Stomach smooth muscle (tissue), 2 donors: ENCODE data around the gene PTPRN2.

Experiments
- H3K27ac ChIP-seq: one replicate; pipeline ENCODE4 v1.7.0; 2013; ENCODE audit warnings: mild to moderate bottlenecking, low read length, inconsistent platforms
- H3K27me3 ChIP-seq, 2 donors: one replicate each; pipeline ENCODE4 v1.7.0; 2013; ENCODE audit warnings: low read length in 2 of 2; ENCODE audit not compliant: insufficient read depth in 2 of 2, control insufficient read depth in 1 of 2
- H3K36me3 ChIP-seq, 2 donors: one replicate each; pipeline ENCODE4 v1.7.0; 2013; ENCODE audit warnings: low read length in 2 of 2; ENCODE audit not compliant: control insufficient read depth in 2 of 2, insufficient read depth in 2 of 2
- H3K4me1 ChIP-seq: one replicate; pipeline ENCODE4 v1.7.0; 2013; ENCODE audit warnings: low read length; ENCODE audit not compliant: control insufficient read depth, insufficient read depth
- H3K4me3 ChIP-seq, 2 donors: one replicate each; pipeline ENCODE4 v1.7.0; 2013; ENCODE audit warnings: low read length in 2 of 2
- H3K9ac ChIP-seq, 2 donors: one replicate each; pipeline ENCODE4 v1.7.0; 2013; ENCODE audit warnings: low read length in 2 of 2, mild to moderate bottlenecking in 1 of 2
- H3K9me3 ChIP-seq, 2 donors: one replicate each; pipeline ENCODE4 v1.7.0; 2013; ENCODE audit warnings: low read length in 2 of 2; ENCODE audit not compliant: control insufficient read depth in 2 of 2
- donor health status: healthy.
- donor health status: Pancreatic carcinoma.

The PTPRN2 gene

GRCh38 chr7:157799076-157799685, 788.4 kb downstream of the PTPRN2 start:
- no peaks in the 10 kb centered on the region for H3K4me1 ChIP-seq
- no peak overlapping the region for H3K4me3 ChIP-seq
- H3K27me3 ChIP-seq: no peaks in the 10 kb centered on the region
- no peak overlapping the region for H3K9ac ChIP-seq
- H3K9me3 ChIP-seq: peaks cover 0 to 8% of the 10 kb centered on the region in 2 donors
- no peaks in the 10 kb centered on the region for H3K36me3 ChIP-seq
- H3K27ac ChIP-seq: no peak overlapping the region

- no peak overlapping the region for H3K4me3 ChIP-seq
- H3K36me3 ChIP-seq: no peaks in the 10 kb centered on the region
- no peak overlapping the region for H3K27ac ChIP-seq
- no peak overlapping the region for H3K9ac ChIP-seq
- H3K27me3 ChIP-seq: no peaks in the 10 kb centered on the region
- no peaks in the 10 kb centered on the region for H3K4me1 ChIP-seq
- peaks cover 0 to 4% of the 10 kb centered on the region in 2 donors for H3K9me3 ChIP-seq
These were observed 790.3 kb downstream of the PTPRN2 start for GRCh38 chr7:157797361-157797760.

- Histone ChIP-seq H3K36me3 (no peaks in the 10 kb centered on the region), H3K27ac (no peak overlapping the region), H3K4me1 (no peaks in the 10 kb centered on the region)
These were observed 790.8 kb downstream of the PTPRN2 start for GRCh38 chr7:157796846-157797245.

DNA sequence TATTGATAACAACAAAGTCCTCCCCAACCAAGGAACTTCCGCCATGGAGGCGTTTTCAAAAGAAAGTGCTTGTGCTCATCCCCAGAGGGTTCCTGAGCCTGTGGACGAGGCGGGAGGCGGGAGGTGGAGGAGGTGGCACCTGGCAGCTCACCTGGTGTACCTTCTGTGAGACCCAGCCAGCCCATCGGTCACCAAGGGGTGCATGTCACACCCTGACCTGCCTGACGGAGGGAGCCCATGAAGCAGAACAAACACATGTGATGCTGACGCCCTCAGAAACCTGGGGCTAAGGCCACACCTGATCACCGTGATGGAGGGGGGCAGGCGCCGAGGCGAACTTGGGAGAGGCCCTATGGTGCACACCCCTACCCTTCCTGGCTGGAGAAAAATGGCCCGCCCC, 792.0 kb downstream of the PTPRN2 start:
- H3K9ac ChIP-seq: no peak overlapping the region
- no peaks in the 10 kb centered on the region for H3K36me3 ChIP-seq
- peaks cover 0 to 4% of the 10 kb centered on the region in 2 donors for H3K9me3 ChIP-seq

More at GRCh38 chr7:157796846-157797245, 790.8 kb downstream of the PTPRN2 start:
- H3K9me3 ChIP-seq: peaks cover 0 to 4% of the 10 kb centered on the region in 2 donors
- no peaks in the 10 kb centered on the region for H3K27me3 ChIP-seq
- H3K4me3 ChIP-seq: no peak overlapping the region
- H3K9ac ChIP-seq: no peak overlapping the region

DNA sequence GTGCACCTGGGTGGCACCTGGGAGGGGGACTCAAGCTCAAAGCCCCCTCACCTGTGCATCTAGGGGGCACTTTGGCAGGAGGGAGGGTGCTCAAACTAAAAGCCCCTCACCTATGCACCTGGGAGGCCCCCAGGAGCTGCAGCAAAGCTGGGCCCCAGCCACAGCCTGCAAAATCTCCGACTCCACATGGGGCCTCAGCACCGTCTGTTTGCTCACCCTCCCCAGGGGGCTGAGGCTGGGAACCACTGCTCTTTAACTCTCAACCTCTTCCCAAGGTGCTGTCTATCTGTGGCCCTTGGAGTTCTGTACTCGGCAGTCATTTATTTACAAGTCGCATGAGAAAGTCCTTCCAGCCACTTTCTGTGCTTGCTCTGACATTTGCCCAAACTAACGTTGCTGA, 792.4 kb downstream of the PTPRN2 start:
- peaks cover 0 to 4% of the 10 kb centered on the region in 2 donors for H3K9me3 ChIP-seq
- no peaks in the 10 kb centered on the region for H3K4me1 ChIP-seq
- H3K27ac ChIP-seq: no peak overlapping the region
- no peaks in the 10 kb centered on the region for H3K27me3 ChIP-seq
- H3K4me3 ChIP-seq: no peak overlapping the region
- no peaks in the 10 kb centered on the region for H3K36me3 ChIP-seq
- no peak overlapping the region for H3K9ac ChIP-seq

More for the DNA sequence above, 792.0 kb downstream of the PTPRN2 start:
- no peaks in the 10 kb centered on the region for H3K4me1 ChIP-seq
- H3K27me3 ChIP-seq: no peaks in the 10 kb centered on the region
- no peak overlapping the region for H3K27ac ChIP-seq
- H3K4me3 ChIP-seq: no peak overlapping the region

DNA sequence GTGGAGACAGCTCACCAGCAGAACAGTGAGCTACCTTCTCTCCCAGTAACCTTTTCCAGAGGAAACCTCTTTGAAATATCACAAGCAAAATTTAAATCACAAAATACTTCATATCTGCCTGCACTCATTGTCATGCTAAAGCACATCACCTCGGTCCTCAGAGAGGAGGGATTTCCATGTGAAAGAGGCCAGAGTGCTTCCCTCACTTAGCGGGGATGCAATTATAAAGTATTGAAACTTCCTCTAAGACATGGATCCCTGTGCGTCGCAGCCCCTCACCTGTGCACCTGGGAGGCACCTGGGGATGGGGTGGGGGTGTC, 792.9 kb downstream of the PTPRN2 start:
- Histone ChIP-seq H3K4me1 (no peaks in the 10 kb centered on the region), H3K4me3 (no peak overlapping the region), H3K9me3 (peaks cover 0 to 4% of the 10 kb centered on the region in 2 donors), H3K27me3 (no peaks in the 10 kb centered on the region), H3K27ac (no peak overlapping the region), H3K36me3 (no peaks in the 10 kb centered on the region), H3K9ac (no peak overlapping the region)

DNA sequence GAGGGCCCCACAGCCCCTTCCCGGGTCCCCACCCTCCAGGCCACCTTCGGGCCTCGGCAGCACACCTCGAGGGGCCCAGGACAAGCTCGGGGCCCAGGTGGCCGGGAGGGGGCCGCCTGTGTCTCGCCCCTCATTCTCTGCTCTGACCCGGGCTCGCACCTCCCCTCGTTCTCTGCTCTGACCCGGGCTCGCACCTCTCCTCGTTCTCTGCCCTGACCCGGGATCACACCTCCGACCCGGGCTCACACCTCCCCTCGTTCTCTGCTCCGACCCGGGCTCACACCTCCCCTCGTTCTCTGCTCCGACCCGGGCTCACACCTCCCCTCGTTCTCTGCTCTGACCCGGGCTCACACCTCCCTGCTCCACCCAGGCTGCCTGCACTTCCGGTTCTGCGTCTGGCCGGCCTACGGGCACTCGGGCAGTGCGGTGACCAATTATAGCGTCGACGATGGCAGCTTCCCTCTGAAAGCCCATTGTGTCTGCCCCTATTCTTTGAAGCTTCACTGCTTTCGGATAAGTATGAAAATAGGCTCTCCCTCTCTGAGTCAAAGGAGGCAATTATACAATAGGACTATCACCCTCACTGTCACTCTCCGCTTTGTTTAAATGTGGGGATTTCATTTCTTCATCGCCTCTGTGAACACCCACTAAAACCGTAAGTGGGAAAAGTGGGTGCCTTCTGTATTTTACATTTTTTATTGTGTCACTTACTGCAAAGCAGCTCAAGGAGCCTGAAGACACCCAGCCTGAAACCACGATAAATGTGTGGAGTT, 793.5 kb downstream of the PTPRN2 start:
- Histone ChIP-seq H3K9ac (no peak overlapping the region), H3K9me3 (peaks cover 0 to 4% of the 10 kb centered on the region in 2 donors), H3K4me3 (no peak overlapping the region), H3K27me3 (no peaks in the 10 kb centered on the region), H3K36me3 (no peaks in the 10 kb centered on the region), H3K4me1 (no peaks in the 10 kb centered on the region), H3K27ac (no peak overlapping the region)

- H3K9ac ChIP-seq: no peak overlapping the region
- no peaks in the 10 kb centered on the region for H3K4me1 ChIP-seq
- peaks cover 0 to 4% of the 10 kb centered on the region in 2 donors for H3K9me3 ChIP-seq
- H3K4me3 ChIP-seq: no peak overlapping the region
- H3K27ac ChIP-seq: no peak overlapping the region
- no peaks in the 10 kb centered on the region for H3K36me3 ChIP-seq
- H3K27me3 ChIP-seq: no peaks in the 10 kb centered on the region
These were observed 794.6 kb downstream of the PTPRN2 start for GRCh38 chr7:157793087-157793353.

- no peak overlapping the region for H3K9ac ChIP-seq
- H3K36me3 ChIP-seq: no peaks in the 10 kb centered on the region
- no peak overlapping the region for H3K4me3 ChIP-seq
- no peaks in the 10 kb centered on the region for H3K27me3 ChIP-seq
- H3K4me1 ChIP-seq: no peaks in the 10 kb centered on the region
- peaks cover 0 to 4% of the 10 kb centered on the region in 2 donors for H3K9me3 ChIP-seq
- no peak overlapping the region for H3K27ac ChIP-seq
These were observed 795.2 kb downstream of the PTPRN2 start for GRCh38 chr7:157792241-157793086.

- Histone ChIP-seq H3K9me3 (peaks cover 0 to 3% of the 10 kb centered on the region in 2 donors), H3K36me3 (no peaks in the 10 kb centered on the region), H3K4me1 (no peaks in the 10 kb centered on the region), H3K9ac (no peak overlapping the region), H3K27ac (no peak overlapping the region), H3K4me3 (no peak overlapping the region), H3K27me3 (no peaks in the 10 kb centered on the region)
These were observed 796.0 kb downstream of the PTPRN2 start for GRCh38 chr7:157791666-157792065.
